Tibial nerve (tissue), 4 donors: ENCODE data around the gene OPCML. TPM values are rescaled to one million over a fixed set of nuclear protein-coding genes. Genes with fewer than 3 reads are reported as not detected.

Experiments used
- DNase-seq, 2 donors: peaks; one replicate each; pipeline ENCODE4 v3.0.0-alpha.2; 2019; ENCODE audit warnings: low spot score in 2 of 2
- H3K27ac ChIP-seq, 4 donors: fragments of 200-600 bp; sonication (generic) in 3 of 4; one replicate each; pipeline ENCODE4 v1.5.1; 2017 to 2019; ENCODE audit warnings: mild to moderate bottlenecking in 1 of 4
- H3K27me3 ChIP-seq, 2 donors: fragments of 200-600 bp; sonication (generic) in 1 of 2; one replicate each; pipeline versions ENCODE4 v1.5.1 to v1.6.0; 2017 to 2019
- H3K36me3 ChIP-seq, 3 donors: fragments of 200-600 bp; sonication (generic); one replicate each; pipeline ENCODE4 v1.5.1; 2018 to 2019
- H3K4me1 ChIP-seq, 4 donors: fragments of 200-600 bp; sonication (generic) in 3 of 4; one replicate each; pipeline ENCODE4 v1.5.1; 2017 to 2019
- H3K4me3 ChIP-seq, 4 donors: fragments of 200-600 bp; sonication (generic) in 3 of 4; one replicate each; pipeline ENCODE4 v1.5.1; 2017 to 2019; ENCODE audit warnings: mild to moderate bottlenecking in 1 of 4, moderate library complexity in 1 of 4
- H3K9me3 ChIP-seq, 4 donors: fragments of 200-600 bp; sonication (generic) in 3 of 4; one replicate each; pipeline ENCODE4 v1.5.1; 2017 to 2019
- EP300 ChIP-seq, 2 donors: sonication (generic); formaldehyde crosslinking; IDR thresholded peaks; one replicate each; pipeline ENCODE4 v1.6.1; 2017; ENCODE audit warnings: antibody characterized with exemption in 2 of 2, mild to moderate bottlenecking in 1 of 2
- POLR2A ChIP-seq, 2 donors: fragments of 450-650 bp; IDR thresholded peaks; one replicate each; pipeline ENCODE4 v1.6.1; 2017; ENCODE audit warnings: antibody characterized with exemption in 2 of 2, mild to moderate bottlenecking in 2 of 2, moderate library complexity in 2 of 2
- WGBS, 2 donors: methylation state at CpG; one replicate each; pipeline ENCODE4 v1.1.5; 2018; 5-methylcytosine and 5-hydroxymethylcytosine counted together
- total RNA-seq, 4 donors: library from RNA; depleted of rRNA; stranded (reverse); fragments of >200 nt; gene quantifications; one replicate each; pipeline ENCODE4 v1.1.0, GENCODE V29; 2016
- TF ChIP-seq, protein P1 (sequence below), 5 experiments: fragments of 200-600 bp in 3 of 5; fragments of 450-650 bp in 2 of 5; sonication (generic) in 3 of 5; IDR thresholded peaks; one replicate each; pipeline ENCODE4 v1.5.1; 2016 to 2019; ENCODE audit warnings: antibody characterized with exemption in 5 of 5, mild to moderate bottlenecking in 3 of 5, moderate library complexity in 2 of 5

Gene OPCML
- total RNA-seq, 4 donors from 2014 or later = 1.0 to 10.8 (median 1.9) TPM

DNA sequence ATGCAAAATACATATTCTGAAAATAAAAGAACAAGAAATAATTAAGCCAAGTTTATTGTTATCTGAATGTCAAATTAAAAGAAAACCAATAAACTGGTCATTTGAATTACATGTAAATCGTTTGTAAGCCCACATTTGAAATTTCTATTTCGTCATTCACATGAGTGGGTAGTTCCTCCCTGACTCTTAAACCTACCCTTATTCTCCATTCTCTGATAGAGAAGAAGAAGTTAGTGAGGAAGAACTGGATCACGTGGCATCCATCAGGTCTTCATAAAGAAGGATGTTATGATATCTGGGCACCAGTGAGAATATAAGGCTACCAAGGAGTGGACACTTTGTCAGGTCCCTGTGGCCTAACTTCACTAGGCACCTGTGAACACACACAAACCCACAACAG, 328.1 kb downstream of the OPCML start:
- no peaks in the 10 kb centered on the region for H3K4me1 ChIP-seq
- no peaks in the 10 kb centered on the region for H3K27me3 ChIP-seq
- WGBS, 2 donors = 74 to 83% methylated on average over 3 of the region's 3 CpGs
- no peak overlapping the region for H3K27ac ChIP-seq
- no peak for TF ChIP-seq EP300 (IDR thresholded peaks at IDR 0.05)
- TF ChIP-seq, protein P1, sequence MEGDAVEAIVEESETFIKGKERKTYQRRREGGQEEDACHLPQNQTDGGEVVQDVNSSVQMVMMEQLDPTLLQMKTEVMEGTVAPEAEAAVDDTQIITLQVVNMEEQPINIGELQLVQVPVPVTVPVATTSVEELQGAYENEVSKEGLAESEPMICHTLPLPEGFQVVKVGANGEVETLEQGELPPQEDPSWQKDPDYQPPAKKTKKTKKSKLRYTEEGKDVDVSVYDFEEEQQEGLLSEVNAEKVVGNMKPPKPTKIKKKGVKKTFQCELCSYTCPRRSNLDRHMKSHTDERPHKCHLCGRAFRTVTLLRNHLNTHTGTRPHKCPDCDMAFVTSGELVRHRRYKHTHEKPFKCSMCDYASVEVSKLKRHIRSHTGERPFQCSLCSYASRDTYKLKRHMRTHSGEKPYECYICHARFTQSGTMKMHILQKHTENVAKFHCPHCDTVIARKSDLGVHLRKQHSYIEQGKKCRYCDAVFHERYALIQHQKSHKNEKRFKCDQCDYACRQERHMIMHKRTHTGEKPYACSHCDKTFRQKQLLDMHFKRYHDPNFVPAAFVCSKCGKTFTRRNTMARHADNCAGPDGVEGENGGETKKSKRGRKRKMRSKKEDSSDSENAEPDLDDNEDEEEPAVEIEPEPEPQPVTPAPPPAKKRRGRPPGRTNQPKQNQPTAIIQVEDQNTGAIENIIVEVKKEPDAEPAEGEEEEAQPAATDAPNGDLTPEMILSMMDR (IDR thresholded peaks at IDR 0.05) = no peak
- TF ChIP-seq POLR2A (IDR thresholded peaks at IDR 0.05) = no peak
- no peaks in the 10 kb centered on the region for H3K36me3 ChIP-seq
- no peak for DNase-seq
- H3K4me3 ChIP-seq = no peak overlapping the region
- no peaks in the 10 kb centered on the region for H3K9me3 ChIP-seq

DNA sequence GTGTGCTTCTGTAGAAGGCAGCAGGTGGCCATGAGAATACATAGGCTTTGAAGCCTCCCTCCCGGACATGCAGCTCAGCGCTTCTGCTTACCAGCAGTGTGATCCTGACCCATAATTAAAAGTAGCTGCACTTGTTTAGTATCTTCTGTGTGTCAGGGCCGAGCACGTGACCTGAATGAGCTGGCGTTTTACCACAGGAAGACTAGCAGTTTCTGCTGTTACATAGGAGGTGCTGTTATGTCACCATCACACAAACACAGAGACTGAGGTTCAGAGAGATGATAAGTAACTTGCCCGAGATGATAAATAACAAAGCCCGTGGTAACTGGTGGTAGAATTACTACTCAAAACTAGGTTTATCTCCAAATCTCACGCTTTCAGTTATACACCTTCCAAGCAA, 329.5 kb downstream of the OPCML start:
- no peaks in the 10 kb centered on the region for H3K36me3 ChIP-seq
- H3K9me3 ChIP-seq = no peaks in the 10 kb centered on the region
- 81 to 89% methylated on average over 8 of the region's 8 CpGs for WGBS, 2 donors
- DNase-seq = no peak
- no peaks in the 10 kb centered on the region for H3K27me3 ChIP-seq
- no peak for TF ChIP-seq POLR2A (IDR thresholded peaks at IDR 0.05)
- H3K4me1 ChIP-seq = no peaks in the 10 kb centered on the region
- no peak overlapping the region for H3K27ac ChIP-seq
- no peak overlapping the region for H3K4me3 ChIP-seq

- H3K4me3 ChIP-seq = no peak overlapping the region
- H3K4me1 ChIP-seq = no peaks in the 10 kb centered on the region
- WGBS, 2 donors = 86 to 89% methylated on average over 5 of the region's 5 CpGs
- no peaks in the 10 kb centered on the region for H3K27me3 ChIP-seq
- DNase-seq = no peak
- TF ChIP-seq, protein P1 (IDR thresholded peaks at IDR 0.05) = no peak
- TF ChIP-seq EP300 (IDR thresholded peaks at IDR 0.05) (no peak), POLR2A (IDR thresholded peaks at IDR 0.05) (no peak)
- no peaks in the 10 kb centered on the region for H3K36me3 ChIP-seq
- H3K27ac ChIP-seq = no peak overlapping the region
- H3K9me3 ChIP-seq = no peaks in the 10 kb centered on the region
Measured at GRCh38 chr11:133198438-133198837, 333.9 kb downstream of the OPCML start.

- TF ChIP-seq, protein P1 (IDR thresholded peaks at IDR 0.05) = no peak
- TF ChIP-seq EP300 (IDR thresholded peaks at IDR 0.05) (no peak), POLR2A (IDR thresholded peaks at IDR 0.05) (no peak)
- no peaks in the 10 kb centered on the region for H3K27me3 ChIP-seq
- WGBS, 2 donors = 72 to 81% methylated on average over 4 of the region's 4 CpGs
- no peak overlapping the region for H3K27ac ChIP-seq
- no peak for DNase-seq
- no peaks in the 10 kb centered on the region for H3K36me3 ChIP-seq
- no peak overlapping the region for H3K4me3 ChIP-seq
- H3K9me3 ChIP-seq = no peaks in the 10 kb centered on the region
- no peaks in the 10 kb centered on the region for H3K4me1 ChIP-seq
Measured at GRCh38 chr11:133197425-133197824, 334.9 kb downstream of the OPCML start.

GRCh38 chr11:133191931-133192330, 340.4 kb downstream of the OPCML start:
- Histone ChIP-seq H3K27me3 (no peaks in the 10 kb centered on the region), H3K4me3 (no peak overlapping the region), H3K27ac (no peak overlapping the region), H3K9me3 (no peaks in the 10 kb centered on the region), H3K36me3 (no peaks in the 10 kb centered on the region), H3K4me1 (no peaks in the 10 kb centered on the region)
- 45 to 50% methylated on average over 1 of the region's 1 CpG for WGBS, 2 donors
- TF ChIP-seq, protein P1 (IDR thresholded peaks at IDR 0.05) = no peak
- TF ChIP-seq POLR2A (IDR thresholded peaks at IDR 0.05) (no peak), EP300 (IDR thresholded peaks at IDR 0.05) (no peak)
- DNase-seq = no peak

- Histone ChIP-seq H3K9me3 (no peaks in the 10 kb centered on the region), H3K4me1 (no peaks in the 10 kb centered on the region), H3K27me3 (no peaks in the 10 kb centered on the region), H3K27ac (no peak overlapping the region), H3K4me3 (no peak overlapping the region), H3K36me3 (no peaks in the 10 kb centered on the region)
- no peak for DNase-seq
- WGBS, 2 donors = 39 to 63% methylated on average over 2 of the region's 2 CpGs
- TF ChIP-seq EP300 (IDR thresholded peaks at IDR 0.05) (no peak), POLR2A (IDR thresholded peaks at IDR 0.05) (no peak)
- TF ChIP-seq, protein P1 (IDR thresholded peaks at IDR 0.05) = no peak
Measured at GRCh38 chr11:133181667-133182066, 350.6 kb downstream of the OPCML start.
